RWPE1 (cell line): ENCODE data around the gene GRAMD1B.

Source experiments
- CTCF ChIA-PET: fragments of 350-600 bp; sonication (Branson Sonifier 250); formaldehyde crosslinking; extraction: SDS; loops from one replicate; lab custom pipeline; 2021; lab: Yijun Ruan, JAX
- POLR2A ChIA-PET: fragments of 400-600 bp; formaldehyde crosslinking; extraction: SDS; loops from one replicate; lab custom pipeline; 2020; ENCODE audit warnings: antibody characterized with exemption; ENCODE audit not compliant: low non-redundant PET; lab: Yijun Ruan, JAX
- DNase-seq: peaks from one replicate; pipeline ENCODE4 v3.0.0; 2012; ENCODE audit warnings: low spot score
- H3K27ac ChIP-seq: fragments of 450-650 bp; 2 replicates; pipeline ENCODE4 v1.5.1; 2017
- CTCF ChIP-seq: fragments of 450-650 bp; conservative IDR thresholded peaks from 2 replicates; pipeline ENCODE4 v1.5.1; 2017; ENCODE audit warnings: low read depth, mild to moderate bottlenecking

GRAMD1B gene

GRCh38 chr11:123490527-123490926, 60.5 kb downstream of the GRAMD1B start:
- no peak overlapping the region for H3K27ac ChIP-seq
- DNase-seq = no peak
- TF ChIP-seq CTCF = no peak
- ChIA-PET CTCF (no interaction called here), POLR2A (no interaction called here)

- ChIA-PET CTCF (interaction anchor here (0.6 to 1.0 kb wide), 2 partner anchors 30 to 85 kb away, joined by 3 read pairs; no protein-coding TSS in a partner anchor), POLR2A (interaction anchor here (0.6 kb wide), 1 partner anchor 82 kb away, joined by 3 read pairs; no protein-coding TSS in a partner anchor)
- no peak for TF ChIP-seq CTCF
- no peak overlapping the region for H3K27ac ChIP-seq
- DNase-seq = no peak
Measured at GRCh38 chr11:123491241-123491640, 61.2 kb downstream of the GRAMD1B start.

- CTCF ChIA-PET = interaction anchor here (1.1 to 1.4 kb wide), 2 partner anchors 18 to 87 kb away, joined by 3 to 4 read pairs; no protein-coding TSS in a partner anchor
- H3K27ac ChIP-seq = no peak overlapping the region
- POLR2A ChIA-PET = no interaction called here
- no peak for TF ChIP-seq CTCF
- DNase-seq = no peak
Measured at GRCh38 chr11:123493349-123494063, 63.4 kb downstream of the GRAMD1B start.

- CTCF ChIA-PET = interaction anchor here (1.1 to 1.4 kb wide), 2 partner anchors 17 to 87 kb away, joined by 3 to 4 read pairs; no protein-coding TSS in a partner anchor
- DNase-seq = no peak
- no peak overlapping the region for H3K27ac ChIP-seq
- TF ChIP-seq CTCF = no peak
- POLR2A ChIA-PET = no interaction called here
Measured at GRCh38 chr11:123494195-123495050, 64.4 kb downstream of the GRAMD1B start.

- CTCF ChIA-PET = interaction anchor here (0.6 kb wide), 1 partner anchor 167 kb away, joined by 4 read pairs; no protein-coding TSS in a partner anchor
- no peak for TF ChIP-seq CTCF
- POLR2A ChIA-PET = no interaction called here
- DNase-seq = no peak
- H3K27ac ChIP-seq = no peak overlapping the region
Measured at GRCh38 chr11:123504401-123504800, 74.3 kb downstream of the GRAMD1B start.

GRCh38 chr11:123505546-123506299, 75.7 kb downstream of the GRAMD1B start:
- ChIA-PET POLR2A (no interaction called here), CTCF (no interaction called here)
- DNase-seq = no peak
- no peak for TF ChIP-seq CTCF
- no peak overlapping the region for H3K27ac ChIP-seq
